Panc1 (cell line): ENCODE measurements around the gene HYAL1.

Source experiments
- CTCF ChIP-seq: fragments of 450-650 bp; IDR thresholded peaks from 2 replicates; pipeline ENCODE4 v1.5.1; 2017; ENCODE audit warnings: mild to moderate bottlenecking
- TF ChIP-seq, protein P1 (sequence below), 2 experiments: IDR thresholded peaks; 2 replicates each; pipeline ENCODE4 v1.6.1; 2011 to 2012; ENCODE audit warnings: low read depth in 2 of 2, control low read depth in 1 of 2, low read length in 1 of 2, mild to moderate bottlenecking in 1 of 2, moderate library complexity in 1 of 2; ENCODE audit not compliant: insufficient read depth in 1 of 2

DNA sequence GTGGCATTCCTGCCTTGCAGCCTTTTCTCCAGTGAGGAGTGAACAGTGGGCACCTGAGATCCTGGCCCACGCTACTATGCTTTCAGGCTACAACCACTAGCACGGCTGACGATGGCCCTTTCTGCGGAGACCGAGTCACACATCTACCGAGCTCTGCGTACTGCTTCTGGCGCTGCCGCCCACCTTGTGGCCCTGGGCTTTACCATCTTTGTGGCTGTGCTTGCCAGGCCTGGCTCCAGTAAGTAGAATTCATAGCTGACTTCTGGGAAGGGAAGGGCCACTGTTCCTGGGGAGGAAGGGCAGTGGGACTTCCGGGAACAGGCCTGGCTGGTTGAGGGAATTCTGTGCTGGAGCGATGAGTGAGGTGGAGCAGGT, 47.9 kb upstream of the HYAL1 start:
- no peak for TF ChIP-seq CTCF
- TF ChIP-seq, protein P1, sequence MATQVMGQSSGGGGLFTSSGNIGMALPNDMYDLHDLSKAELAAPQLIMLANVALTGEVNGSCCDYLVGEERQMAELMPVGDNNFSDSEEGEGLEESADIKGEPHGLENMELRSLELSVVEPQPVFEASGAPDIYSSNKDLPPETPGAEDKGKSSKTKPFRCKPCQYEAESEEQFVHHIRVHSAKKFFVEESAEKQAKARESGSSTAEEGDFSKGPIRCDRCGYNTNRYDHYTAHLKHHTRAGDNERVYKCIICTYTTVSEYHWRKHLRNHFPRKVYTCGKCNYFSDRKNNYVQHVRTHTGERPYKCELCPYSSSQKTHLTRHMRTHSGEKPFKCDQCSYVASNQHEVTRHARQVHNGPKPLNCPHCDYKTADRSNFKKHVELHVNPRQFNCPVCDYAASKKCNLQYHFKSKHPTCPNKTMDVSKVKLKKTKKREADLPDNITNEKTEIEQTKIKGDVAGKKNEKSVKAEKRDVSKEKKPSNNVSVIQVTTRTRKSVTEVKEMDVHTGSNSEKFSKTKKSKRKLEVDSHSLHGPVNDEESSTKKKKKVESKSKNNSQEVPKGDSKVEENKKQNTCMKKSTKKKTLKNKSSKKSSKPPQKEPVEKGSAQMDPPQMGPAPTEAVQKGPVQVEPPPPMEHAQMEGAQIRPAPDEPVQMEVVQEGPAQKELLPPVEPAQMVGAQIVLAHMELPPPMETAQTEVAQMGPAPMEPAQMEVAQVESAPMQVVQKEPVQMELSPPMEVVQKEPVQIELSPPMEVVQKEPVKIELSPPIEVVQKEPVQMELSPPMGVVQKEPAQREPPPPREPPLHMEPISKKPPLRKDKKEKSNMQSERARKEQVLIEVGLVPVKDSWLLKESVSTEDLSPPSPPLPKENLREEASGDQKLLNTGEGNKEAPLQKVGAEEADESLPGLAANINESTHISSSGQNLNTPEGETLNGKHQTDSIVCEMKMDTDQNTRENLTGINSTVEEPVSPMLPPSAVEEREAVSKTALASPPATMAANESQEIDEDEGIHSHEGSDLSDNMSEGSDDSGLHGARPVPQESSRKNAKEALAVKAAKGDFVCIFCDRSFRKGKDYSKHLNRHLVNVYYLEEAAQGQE (IDR thresholded peaks at IDR 0.05; ENCODE audit: insufficient read depth in 1 of 2, low read depth in 2 of 2, low read length in 1 of 2): no peak
